ENCODE data around the gene TYK2.

DNA sequence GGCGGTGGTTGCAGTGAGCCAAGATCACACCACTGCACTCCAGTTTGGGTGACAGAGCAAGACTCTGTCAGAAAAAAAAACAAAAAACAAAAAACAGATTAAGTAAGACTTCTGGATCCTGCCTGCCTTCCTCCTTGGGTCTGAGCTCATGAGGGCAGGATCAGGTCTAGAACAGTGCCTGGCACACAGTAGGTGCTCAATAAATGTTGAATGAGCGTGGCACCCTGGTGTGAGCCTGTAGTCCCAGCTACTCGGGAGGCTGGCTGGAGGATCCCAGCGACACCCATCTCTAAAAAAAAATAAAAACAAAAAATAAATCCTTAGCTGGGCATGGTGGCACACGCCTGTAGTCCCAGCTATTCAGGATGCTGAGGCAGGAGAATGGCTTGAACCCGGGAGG is 25.8 kb upstream of the TYK2 start:
- TF ChIP-seq, protein P1, sequence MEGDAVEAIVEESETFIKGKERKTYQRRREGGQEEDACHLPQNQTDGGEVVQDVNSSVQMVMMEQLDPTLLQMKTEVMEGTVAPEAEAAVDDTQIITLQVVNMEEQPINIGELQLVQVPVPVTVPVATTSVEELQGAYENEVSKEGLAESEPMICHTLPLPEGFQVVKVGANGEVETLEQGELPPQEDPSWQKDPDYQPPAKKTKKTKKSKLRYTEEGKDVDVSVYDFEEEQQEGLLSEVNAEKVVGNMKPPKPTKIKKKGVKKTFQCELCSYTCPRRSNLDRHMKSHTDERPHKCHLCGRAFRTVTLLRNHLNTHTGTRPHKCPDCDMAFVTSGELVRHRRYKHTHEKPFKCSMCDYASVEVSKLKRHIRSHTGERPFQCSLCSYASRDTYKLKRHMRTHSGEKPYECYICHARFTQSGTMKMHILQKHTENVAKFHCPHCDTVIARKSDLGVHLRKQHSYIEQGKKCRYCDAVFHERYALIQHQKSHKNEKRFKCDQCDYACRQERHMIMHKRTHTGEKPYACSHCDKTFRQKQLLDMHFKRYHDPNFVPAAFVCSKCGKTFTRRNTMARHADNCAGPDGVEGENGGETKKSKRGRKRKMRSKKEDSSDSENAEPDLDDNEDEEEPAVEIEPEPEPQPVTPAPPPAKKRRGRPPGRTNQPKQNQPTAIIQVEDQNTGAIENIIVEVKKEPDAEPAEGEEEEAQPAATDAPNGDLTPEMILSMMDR (IDR thresholded peaks at IDR 0.05), result no peak
- no peak for TF ChIP-seq POLR2A (IDR thresholded peaks at IDR 0.05)
